Peyer's patch (tissue), 4 donors: ENCODE measurements around the gene TMEM14A.

Source experiments
- CTCF ChIP-seq, 6 experiments: fragments of 450-650 bp in 4 of 6; fragments of 200-600 bp in 2 of 6; sonication (generic) in 1 of 6; IDR thresholded peaks; one replicate each; pipeline ENCODE4 v1.5.1; 2017 to 2019; ENCODE audit warnings: antibody characterized with exemption in 6 of 6, mild to moderate bottlenecking in 3 of 6, moderate library complexity in 1 of 6
- POLR2A ChIP-seq, 2 donors: fragments of 450-650 bp; IDR thresholded peaks; one replicate each; pipeline ENCODE4 v1.5.1; 2017; ENCODE audit warnings: antibody characterized with exemption in 2 of 2, mild to moderate bottlenecking in 2 of 2, moderate library complexity in 2 of 2

DNA sequence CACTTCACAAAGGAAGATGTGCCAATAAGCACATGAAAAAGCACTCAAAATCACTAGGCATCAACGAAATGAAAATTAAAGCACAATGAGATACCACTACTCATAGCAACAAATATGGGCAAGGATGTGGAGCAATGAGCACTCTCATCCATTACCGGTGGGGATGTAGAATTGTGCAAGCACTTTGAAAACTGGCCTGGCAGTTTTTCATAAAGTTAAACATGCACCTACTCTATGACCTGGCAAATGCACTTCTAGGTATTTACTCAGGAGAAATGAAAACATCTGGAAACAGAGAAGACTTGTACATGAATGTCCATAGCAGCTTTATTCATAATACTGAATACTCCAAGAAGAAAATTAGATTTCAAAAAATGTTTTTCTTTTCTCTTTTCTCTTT, 34.1 kb upstream of the TMEM14A start:
- TF ChIP-seq CTCF (IDR thresholded peaks at IDR 0.05) = no peak
- TF ChIP-seq POLR2A (IDR thresholded peaks at IDR 0.05) = no peak
